Small intestine (tissue), 7 donors: ENCODE results near the gene RAB37. TPM values are rescaled to one million over a fixed set of nuclear protein-coding genes. Genes with fewer than 3 reads are reported as not detected.

Source experiments
- DNase-seq, 2 donors: peaks; one replicate each; pipeline versions ENCODE4 v3.0.0 to v3.0.0-alpha.2; 2013
- FAIRE-seq: peaks from 2 replicates; lab custom pipeline; 2012; peaks lifted over from hg19 to GRCh38; lab: Jason Lieb, UNC
- H3K27ac ChIP-seq, 3 donors: one replicate each; pipeline ENCODE4 v1.5.1; 2013; ENCODE audit warnings: low read length in 2 of 3, mild to moderate bottlenecking in 2 of 3, control low read depth in 1 of 3, inconsistent platforms in 1 of 3, low read depth in 1 of 3, moderate library complexity in 1 of 3
- H3K27me3 ChIP-seq, 3 donors: one replicate each; pipeline ENCODE4 v1.6.1; 2013; ENCODE audit warnings: low read length in 3 of 3, inconsistent platforms in 1 of 3; ENCODE audit not compliant: control insufficient read depth in 3 of 3, insufficient read depth in 3 of 3
- H3K36me3 ChIP-seq, 3 donors: one replicate each; pipeline ENCODE4 v1.6.1; 2013; ENCODE audit warnings: low read length in 3 of 3, inconsistent platforms in 1 of 3, low read depth in 1 of 3, mild to moderate bottlenecking in 1 of 3, moderate library complexity in 1 of 3; ENCODE audit not compliant: control insufficient read depth in 3 of 3, insufficient read depth in 2 of 3
- H3K4me1 ChIP-seq, 3 donors: one replicate each; pipeline ENCODE4 v1.6.1; 2013; ENCODE audit warnings: low read length in 2 of 3, inconsistent platforms in 1 of 3, low read depth in 1 of 3, mild to moderate bottlenecking in 1 of 3, moderate library complexity in 1 of 3; ENCODE audit not compliant: control insufficient read depth in 3 of 3, insufficient read depth in 2 of 3
- H3K4me3 ChIP-seq, 3 donors: one replicate each; pipeline ENCODE4 v1.5.1; 2013; ENCODE audit warnings: low read length in 3 of 3, control low read depth in 1 of 3, inconsistent platforms in 1 of 3, low read depth in 1 of 3, mild to moderate bottlenecking in 1 of 3, moderate library complexity in 1 of 3
- H3K9me3 ChIP-seq, 2 donors: one replicate each; pipeline ENCODE4 v1.6.1; 2013; ENCODE audit warnings: low read depth in 1 of 2, low read length in 1 of 2; ENCODE audit not compliant: control insufficient read depth in 2 of 2, insufficient read depth in 1 of 2
- WGBS, 3 donors: extraction: QIAGEN DNeasy Blood & Tissue Kit; methylation state at CpG; one replicate each; pipeline ENCODE4 v1.1.7; 2013; 5-methylcytosine and 5-hydroxymethylcytosine counted together
- polyA plus RNA-seq, 4 donors: library from polyadenylated mRNA; stranded (reverse) in 3 of 4; unstranded in 1 of 4; fragments of 200-250 nt in 3 of 4; fragments of 120-200 nt in 1 of 4; gene quantifications; one replicate each; pipeline versions ENCODE4 v1.2.1 to v1.2.3, GENCODE V29; 2013
- donor health status: healthy with polysubstance abuse.
- donor health status: control.
- donor health status: control.
- donor health status: Bipolar disorder and iron deficiency.
- donor health status: healthy.

Gene RAB37
- polyA plus RNA-seq, 4 donors = 1.8 to 18.7 (median 4.1) TPM

- peaks cover 0 to 8% (median 0%) of the 10 kb centered on the region in 3 donors for H3K4me1 ChIP-seq
- H3K4me3 ChIP-seq = no peak overlapping the region
- H3K9me3 ChIP-seq = no peaks in the 10 kb centered on the region
- WGBS, 3 donors = 86 to 94% (median 91%) methylated on average over 5 of the region's 5 CpGs
- DNase-seq = no peak
- no peak for FAIRE-seq
- H3K27ac ChIP-seq = no peak overlapping the region
- no peaks in the 10 kb centered on the region for H3K27me3 ChIP-seq
- peaks cover 0 to 33% (median 0%) of the 10 kb centered on the region in 3 donors for H3K36me3 ChIP-seq
Observed at GRCh38 chr17:74782571-74782970, 45.5 kb downstream of the RAB37 start.

DNA sequence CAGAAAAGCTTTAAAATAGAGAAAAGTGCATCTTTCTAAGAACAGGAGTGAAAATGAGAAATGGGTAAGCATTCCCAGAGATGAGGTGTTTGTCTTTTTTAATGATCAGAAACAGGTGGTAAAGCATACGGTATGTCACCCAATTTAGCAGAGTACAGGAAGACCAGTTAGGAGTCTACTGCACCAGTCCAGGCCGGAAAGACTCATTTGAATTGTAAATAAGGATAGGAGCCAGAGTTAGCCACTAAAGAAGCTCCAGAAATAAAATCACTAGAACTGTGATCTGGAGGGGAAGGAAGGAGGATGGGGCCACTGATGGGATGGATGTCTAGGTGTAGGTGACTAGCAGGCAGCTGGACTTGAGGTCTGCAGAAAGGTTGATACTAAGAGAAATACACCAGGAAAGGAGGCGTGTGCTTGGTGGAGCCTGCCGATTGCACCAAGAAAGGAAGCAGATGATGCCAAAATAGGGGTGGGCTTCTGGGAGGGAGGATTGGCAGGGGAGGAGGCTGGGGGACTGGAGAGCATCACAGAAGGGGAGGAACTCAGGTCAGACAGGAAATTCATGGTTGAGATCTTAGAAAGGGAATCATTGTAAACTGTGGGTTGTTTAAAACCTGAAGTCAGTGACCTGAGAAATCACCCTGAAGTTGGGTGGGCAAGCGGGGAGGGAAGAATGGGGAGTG, 47.2 kb downstream of the RAB37 start:
- H3K9me3 ChIP-seq = no peaks in the 10 kb centered on the region
- no peak for DNase-seq
- peaks cover 0 to 44% (median 0%) of the 10 kb centered on the region in 3 donors for H3K36me3 ChIP-seq
- no peak overlapping the region for H3K4me3 ChIP-seq
- FAIRE-seq = no peak
- WGBS, 3 donors = 79 to 95% (median 88%) methylated on average over 5 of the region's 5 CpGs
- peaks cover 0 to under 1% (median 0%) of the 10 kb centered on the region in 3 donors for H3K4me1 ChIP-seq
- H3K27ac ChIP-seq = no peak overlapping the region
- no peaks in the 10 kb centered on the region for H3K27me3 ChIP-seq

DNA sequence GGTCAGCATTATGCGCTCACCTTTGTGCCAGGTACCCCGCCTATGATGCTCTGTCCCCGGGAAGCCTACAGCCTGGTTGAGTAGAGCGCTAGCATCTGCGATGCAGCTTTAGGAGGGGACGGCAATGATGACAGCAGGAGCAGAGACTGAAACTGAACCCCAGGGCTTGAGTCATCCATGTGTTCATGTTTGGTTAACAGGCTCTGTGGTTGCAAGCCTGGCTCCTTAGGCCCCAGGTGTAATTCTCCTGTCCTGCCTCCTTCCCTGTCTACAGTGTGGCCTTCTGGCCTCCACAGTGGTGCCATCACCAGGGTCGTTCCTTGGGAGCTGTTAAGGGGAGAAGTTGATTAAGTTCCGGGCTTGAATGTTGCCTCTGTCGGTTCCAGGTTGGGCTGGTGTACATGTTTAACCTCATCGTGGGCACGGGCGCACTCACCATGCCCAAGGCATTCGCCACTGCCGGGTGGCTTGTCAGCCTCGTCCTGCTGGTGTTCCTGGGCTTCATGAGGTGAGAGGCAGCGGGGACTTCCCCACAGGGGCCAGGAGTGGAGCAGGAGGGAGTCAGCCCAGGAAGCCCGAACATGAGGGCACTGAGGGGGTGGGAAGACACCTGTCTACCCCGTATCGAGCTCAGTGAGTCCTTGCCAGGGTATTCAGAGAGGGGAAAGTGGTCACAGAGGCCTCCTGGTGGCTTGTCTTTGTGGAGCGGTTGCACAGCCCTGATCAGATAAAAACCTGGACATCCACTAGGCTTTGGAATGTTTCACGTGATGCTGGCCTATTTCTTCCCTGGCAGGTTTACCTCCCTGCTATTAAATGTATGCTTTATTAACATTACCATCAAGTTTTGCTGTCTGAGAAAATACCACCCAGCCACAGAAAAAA, 48.3 kb downstream of the RAB37 start:
- Histone ChIP-seq H3K27me3 (no peaks in the 10 kb centered on the region), H3K27ac (no peak overlapping the region), H3K4me1 (no peaks in the 10 kb centered on the region), H3K4me3 (no peak overlapping the region), H3K36me3 (peaks cover 0 to 40% (median 0%) of the 10 kb centered on the region in 3 donors), H3K9me3 (no peaks in the 10 kb centered on the region)
- no peak for DNase-seq
- no peak for FAIRE-seq
- WGBS, 3 donors = 81 to 87% (median 83%) methylated on average over 20 to 21 of the region's 21 CpGs

GRCh38 chr17:74785981-74786360, 48.9 kb downstream of the RAB37 start:
- Histone ChIP-seq H3K9me3 (no peaks in the 10 kb centered on the region), H3K36me3 (peaks cover 0 to 43% (median 0%) of the 10 kb centered on the region in 3 donors), H3K27me3 (no peaks in the 10 kb centered on the region), H3K27ac (no peak overlapping the region), H3K4me3 (no peak overlapping the region), H3K4me1 (no peaks in the 10 kb centered on the region)
- no peak for FAIRE-seq
- 85 to 86% (median 86%) methylated on average over 9 of the region's 9 CpGs for WGBS, 3 donors
- no peak for DNase-seq

- WGBS, 3 donors = 80 to 90% (median 83%) methylated on average over 16 of the region's 16 CpGs
- no peaks in the 10 kb centered on the region for H3K4me1 ChIP-seq
- no peaks in the 10 kb centered on the region for H3K27me3 ChIP-seq
- no peak overlapping the region for H3K27ac ChIP-seq
- FAIRE-seq = no peak
- peaks cover 0 to 46% (median 0%) of the 10 kb centered on the region in 3 donors for H3K36me3 ChIP-seq
- no peaks in the 10 kb centered on the region for H3K9me3 ChIP-seq
- no peak for DNase-seq
- no peak overlapping the region for H3K4me3 ChIP-seq
Observed at GRCh38 chr17:74786431-74787055, 49.5 kb downstream of the RAB37 start.

- FAIRE-seq (no peak), DNase-seq (no peak)
- H3K27me3 ChIP-seq = no peaks in the 10 kb centered on the region
- no peak overlapping the region for H3K4me3 ChIP-seq
- no peak overlapping the region for H3K27ac ChIP-seq
- H3K36me3 ChIP-seq = peaks cover 0 to 59% (median 0%) of the 10 kb centered on the region in 3 donors
- no peaks in the 10 kb centered on the region for H3K9me3 ChIP-seq
- WGBS, 3 donors = 80 to 87% (median 82%) methylated on average over 21 of the region's 21 CpGs
- H3K4me1 ChIP-seq = no peaks in the 10 kb centered on the region
Observed at GRCh38 chr17:74790161-74791058, 53.4 kb downstream of the RAB37 start.

GRCh38 chr17:74792586-74793105, 55.6 kb downstream of the RAB37 start:
- H3K27me3 ChIP-seq = no peaks in the 10 kb centered on the region
- no peak for DNase-seq
- WGBS, 3 donors = 91 to 95% (median 95%) methylated on average over 12 of the region's 12 CpGs
- H3K4me1 ChIP-seq = no peaks in the 10 kb centered on the region
- H3K36me3 ChIP-seq = peaks cover 0 to 72% (median 5%) of the 10 kb centered on the region in 3 donors
- no peak overlapping the region for H3K27ac ChIP-seq
- no peaks in the 10 kb centered on the region for H3K9me3 ChIP-seq
- no peak for FAIRE-seq
- H3K4me3 ChIP-seq = no peak overlapping the region
